K562 (cell line): ENCODE data around the gene GMNN. TPM values are rescaled to one million over a fixed set of nuclear protein-coding genes. Genes with fewer than 3 reads are reported as not detected.

ENCODE experiments used
- ATAC-seq: fragments of 200-7000 bp; cut with Tn5 transposase; 3 replicates; pipeline ENCODE4 v1.9.1; 2020; ENCODE audit warnings: moderate library complexity
- BruUV-seq: library from RNA; stranded (reverse); fragments of 400-500 nt; replicated peaks from 2 replicates; lab custom pipeline; 2021; lab: Mats Ljungman, UMichigan
- CTCF ChIA-PET: fragments of 300-600 bp; formaldehyde crosslinking; extraction: SDS; loops from one replicate; lab custom pipeline; 2021; ENCODE audit warnings: low intra/inter-chr PET ratio; lab: Yijun Ruan, JAX
- POLR2A ChIA-PET: fragments of 300-600, 350-650 bp; sonication (Branson Sonifier 250); formaldehyde crosslinking; extraction: SDS; loops from one replicate; lab custom pipeline; 2021; ENCODE audit warnings: antibody characterized with exemption, inconsistent platforms; lab: Yijun Ruan, JAX
- DNase-seq, 4 experiments: peaks; one replicate each; pipeline versions ENCODE4 v3.0.0 to v3.0.0-alpha.2; 2011 to 2018; ENCODE audit warnings: low spot score in 3 of 4, mixed read lengths in 3 of 4; ENCODE audit errors: extremely low read depth in 1 of 4
- FAIRE-seq: peaks from 2 replicates; lab custom pipeline; 2011; peaks lifted over from hg19 to GRCh38; lab: Jason Lieb, UNC
- H2AFZ ChIP-seq: 2 replicates; pipeline ENCODE4 v1.6.0; 2011; ENCODE audit warnings: low read depth, low read length, control low read depth, inconsistent platforms
- H3K27ac ChIP-seq: fragments of 200-600 bp; 3 replicates; pipeline ENCODE4 v1.8.0; 2011; ENCODE audit warnings: low read depth, mild to moderate bottlenecking, control low read depth, inconsistent platforms, low read length, moderate library complexity, mixed read lengths; ENCODE audit errors: extremely low read depth
- H3K27me3 ChIP-seq, 2 experiments: fragments of 300-600 bp in 1 of 2; 2 replicates in 1 of 2; 3 replicates in 1 of 2; pipeline versions ENCODE4 v1.6.0 to v1.8.0; 2011; ENCODE audit warnings: inconsistent platforms in 2 of 2, low read length in 2 of 2, mild to moderate bottlenecking in 1 of 2, mixed read lengths in 1 of 2, moderate library complexity in 1 of 2; ENCODE audit not compliant: control insufficient read depth in 2 of 2, insufficient read depth in 2 of 2
- H3K36me3 ChIP-seq: fragments of 300-600 bp; 3 replicates; pipeline ENCODE4 v1.8.0; 2011; ENCODE audit warnings: mild to moderate bottlenecking, low read length, inconsistent platforms; ENCODE audit not compliant: control insufficient read depth, insufficient read depth
- H3K4me1 ChIP-seq, 2 experiments: fragments of 200-600 bp in 1 of 2; replicated peaks in 1 of 2; 2 replicates in 1 of 2; 3 replicates in 1 of 2; pipeline versions ENCODE4 v1.5.1 to v1.8.0; 2011; ENCODE audit warnings: inconsistent platforms in 2 of 2, low read length in 2 of 2, mild to moderate bottlenecking in 1 of 2, mixed read lengths in 1 of 2, moderate library complexity in 1 of 2; ENCODE audit not compliant: control insufficient read depth in 2 of 2, insufficient read depth in 2 of 2
- H3K4me2 ChIP-seq: 2 replicates; pipeline ENCODE4 v1.6.1; 2011; ENCODE audit warnings: low read length, control low read depth, inconsistent platforms, mixed read lengths; ENCODE audit not compliant: insufficient read depth
- H3K4me3 ChIP-seq: fragments of 200-600 bp; sonication (generic), shearing (Covaris generic); 2 replicates; pipeline ENCODE4 v1.5.1; 2016; ENCODE audit warnings: control low read depth, inconsistent platforms
- H3K79me2 ChIP-seq: fragments of 200-600 bp; 3 replicates; pipeline ENCODE4 v1.8.0; 2011; ENCODE audit warnings: low read length, inconsistent platforms; ENCODE audit not compliant: control insufficient read depth, insufficient read depth
- H3K9ac ChIP-seq, 2 experiments: 2 replicates each; pipeline versions ENCODE4 v1.6.0 to v1.6.1; 2011; ENCODE audit warnings: low read depth in 2 of 2, low read length in 2 of 2, control low read depth in 1 of 2, inconsistent platforms in 1 of 2, mild to moderate bottlenecking in 1 of 2, mixed read lengths in 1 of 2; ENCODE audit not compliant: insufficient read depth in 1 of 2
- H3K9me1 ChIP-seq: one replicate; pipeline ENCODE4 v1.6.0; 2011; ENCODE audit warnings: inconsistent platforms, mild to moderate bottlenecking, low read length, moderate library complexity; ENCODE audit not compliant: control insufficient read depth, insufficient read depth
- H3K9me3 ChIP-seq: replicated peaks from 2 replicates; pipeline ENCODE4 v1.5.1; 2011; ENCODE audit warnings: low read depth, low read length, inconsistent platforms; ENCODE audit not compliant: control insufficient read depth, insufficient read depth
- H4K20me1 ChIP-seq: replicated peaks from 2 replicates; pipeline ENCODE4 v1.6.1; 2011; ENCODE audit warnings: low read length, inconsistent platforms, mixed read lengths; ENCODE audit not compliant: control insufficient read depth, insufficient read depth
- BCOR ChIP-seq: fragments of 450-650 bp; IDR thresholded peaks from 2 replicates; pipeline ENCODE4 v1.6.1; 2016
- NR2C2 ChIP-seq, 2 experiments: fragments of 200-800 bp in 1 of 2; sonication (Bioruptor generic) in 1 of 2; sonication (generic) in 1 of 2; formaldehyde crosslinking in 1 of 2; IDR thresholded peaks; 2 replicates each; pipeline versions ENCODE4 v1.6.1 to v1.8.0; 2016 to 2022; ENCODE audit warnings: mild to moderate bottlenecking in 1 of 2, missing compliant biosample characterization in 1 of 2, missing genetic modification characterization in 1 of 2, missing genetic modification reagents in 1 of 2
- SMAD4 ChIP-seq: fragments of 250-450 bp; sonication (Bioruptor Pico); conservative IDR thresholded peaks from 2 replicates; pipeline ENCODE4 v1.8.0; 2021; ENCODE audit warnings: inconsistent platforms, mild to moderate bottlenecking, moderate library complexity
- ZBTB8A ChIP-seq: fragments of 450-650 bp; IDR thresholded peaks from 2 replicates; pipeline ENCODE4 v1.6.1; 2018; ENCODE audit warnings: mild to moderate bottlenecking, moderate library complexity; ENCODE audit not compliant: partially characterized antibody
- ZFP1 ChIP-seq: fragments of 450-650 bp; formaldehyde crosslinking; IDR thresholded peaks from 2 replicates; pipeline ENCODE4 v1.4.0; 2020; ENCODE audit warnings: mild to moderate bottlenecking, mixed read lengths
- WGBS: fragments of 100-300 bp; shearing (Covaris generic); methylation state at CpG from one replicate; pipeline ENCODE4 v1.1.6; 2016; ENCODE audit warnings: low coverage, mixed read lengths; ENCODE audit not compliant: insufficient coverage; ENCODE audit errors: missing lambda C conversion rate; 5-methylcytosine and 5-hydroxymethylcytosine counted together
- in situ Hi-C: fragments of 300-500 bp; cut with MboI; formaldehyde crosslinking; loops from 4 replicates; pipeline ENCODE4 v1.15.0; 2018; ENCODE audit warnings: inconsistent platforms, mixed read lengths
- intact Hi-C: fragments of 100-400 bp; cut with micrococcal nuclease; formaldehyde crosslinking; loops from 2 replicates; pipeline ENCODE4 v1.14.2; 2022
- polyA plus RNA-seq, 8 experiments: library from polyadenylated mRNA; depleted of rRNA in 4 of 8; stranded (reverse) in 5 of 8; unstranded in 3 of 8; fragments of >200 nt; fragmentation: Nextera tagmentation in 2 of 8; fragmentation: Illumina TruSeq in 1 of 8; extraction: Ambion mirVana in 2 of 8; extraction: Trizol in 1 of 8; gene quantifications; 2 replicates each; pipeline versions ENCODE4 v1.2.1 to v1.2.3, GENCODE V29; 2011 to 2014; ENCODE audit warnings: inconsistent platforms in 1 of 8, missing spikeins in 1 of 8
- total RNA-seq, 7 experiments: library from RNA; depleted of rRNA in 6 of 7; stranded (reverse); fragments of >200 nt in 6 of 7; fragmentation: Illumina TruSeq in 2 of 7; extraction: Trizol in 2 of 7; gene quantifications; 2 replicates each; pipeline versions ENCODE4 v1.2.1 to v1.2.3, GENCODE V29; 2011 to 2021; ENCODE audit warnings: low replicate concordance in 1 of 7
- TF ChIP-seq, protein P1 (sequence below): sonication (generic); formaldehyde crosslinking; IDR thresholded peaks from 2 replicates; pipeline ENCODE4 v1.8.0; 2023; ENCODE audit warnings: mild to moderate bottlenecking, missing genetic modification reagents

The GMNN gene
- total and polyA plus RNA-seq, 9 of the 15 experiments (the other 6 are each of a cell fraction or from before 2014, with no cell fraction given) = 144 to 370 (median 210) TPM

DNA sequence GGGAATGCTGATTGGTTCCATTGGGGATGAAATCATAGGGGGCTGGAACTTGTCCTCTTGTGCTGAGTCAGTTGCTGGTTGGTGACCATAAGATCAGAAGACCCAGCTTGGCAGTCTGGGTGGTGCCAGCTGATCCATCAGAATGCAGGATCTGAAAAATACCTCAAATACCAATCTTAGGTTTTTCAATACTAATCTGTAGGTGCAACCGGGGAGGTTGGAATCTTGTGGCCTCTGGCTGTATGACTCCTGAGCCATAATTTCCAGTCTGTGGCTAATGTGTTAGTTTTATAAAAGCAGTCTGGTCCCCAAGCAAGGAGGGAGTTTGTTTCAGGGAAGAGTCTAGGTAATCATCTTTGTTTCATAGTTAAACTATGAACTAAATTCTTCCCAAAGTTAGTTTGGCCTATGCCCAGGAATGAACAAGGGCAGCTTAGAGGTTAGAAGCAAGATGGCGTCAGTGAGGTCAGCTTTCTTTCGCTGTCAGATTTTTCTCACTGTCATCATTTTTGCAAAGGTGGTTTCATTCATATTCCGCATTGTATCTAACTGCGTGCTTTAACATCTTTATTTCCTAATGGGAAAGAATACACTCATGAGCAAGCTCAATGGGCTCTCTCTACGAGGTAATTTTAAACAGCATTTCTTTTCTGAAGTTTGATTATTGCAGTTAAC is 22.0 kb downstream of the GMNN start (continued):
- no peak for TF ChIP-seq SMAD4 (CRISPR knock-in tag)

DNA sequence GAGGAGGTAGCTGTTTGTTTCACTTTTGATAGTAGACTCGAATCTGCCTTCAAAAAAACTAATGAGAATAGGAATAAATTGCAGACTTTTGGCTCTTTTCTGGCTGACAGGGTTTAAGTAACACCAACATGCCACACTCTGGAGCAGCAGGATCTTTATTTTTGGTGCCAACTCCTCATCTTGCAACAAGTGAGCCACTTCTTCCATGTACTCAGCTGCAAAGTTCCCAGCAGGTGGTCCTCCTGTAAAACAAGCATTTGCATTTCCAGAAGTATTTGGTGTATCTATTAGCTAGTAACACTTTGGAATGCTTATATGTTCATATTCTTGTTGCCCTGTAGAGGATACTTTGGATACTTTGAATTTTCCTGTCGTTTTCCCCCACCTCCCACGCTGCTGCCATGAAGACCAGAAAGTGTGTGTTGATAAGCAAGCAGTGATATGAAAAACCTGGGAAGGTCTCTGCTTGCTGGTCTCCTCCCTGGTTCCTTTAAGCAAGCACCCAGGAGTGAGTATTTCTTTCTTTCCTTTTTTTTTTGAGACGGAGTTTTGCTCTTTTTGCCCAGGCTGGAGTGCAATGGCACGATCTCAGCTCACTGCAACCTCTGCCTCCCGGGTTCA is 23.0 kb downstream of the GMNN start:
- H3K27me3 ChIP-seq = peaks cover 0 to under 1% of the 10 kb centered on the region in 2 experiments; a peak in 1 of 5 replicates
- no peak overlapping the region for H3K9ac ChIP-seq
- H3K4me2 ChIP-seq = no peak overlapping the region
- TF ChIP-seq ZFP1 (no peak), BCOR (no peak), ZBTB8A (no peak), NR2C2 (CRISPR knock-in tag; IDR thresholded peaks at IDR 0.05) (no peak), NR2C2 (tag; IDR thresholded peaks at IDR 0.05) (no peak)
- TF ChIP-seq, protein P1, sequence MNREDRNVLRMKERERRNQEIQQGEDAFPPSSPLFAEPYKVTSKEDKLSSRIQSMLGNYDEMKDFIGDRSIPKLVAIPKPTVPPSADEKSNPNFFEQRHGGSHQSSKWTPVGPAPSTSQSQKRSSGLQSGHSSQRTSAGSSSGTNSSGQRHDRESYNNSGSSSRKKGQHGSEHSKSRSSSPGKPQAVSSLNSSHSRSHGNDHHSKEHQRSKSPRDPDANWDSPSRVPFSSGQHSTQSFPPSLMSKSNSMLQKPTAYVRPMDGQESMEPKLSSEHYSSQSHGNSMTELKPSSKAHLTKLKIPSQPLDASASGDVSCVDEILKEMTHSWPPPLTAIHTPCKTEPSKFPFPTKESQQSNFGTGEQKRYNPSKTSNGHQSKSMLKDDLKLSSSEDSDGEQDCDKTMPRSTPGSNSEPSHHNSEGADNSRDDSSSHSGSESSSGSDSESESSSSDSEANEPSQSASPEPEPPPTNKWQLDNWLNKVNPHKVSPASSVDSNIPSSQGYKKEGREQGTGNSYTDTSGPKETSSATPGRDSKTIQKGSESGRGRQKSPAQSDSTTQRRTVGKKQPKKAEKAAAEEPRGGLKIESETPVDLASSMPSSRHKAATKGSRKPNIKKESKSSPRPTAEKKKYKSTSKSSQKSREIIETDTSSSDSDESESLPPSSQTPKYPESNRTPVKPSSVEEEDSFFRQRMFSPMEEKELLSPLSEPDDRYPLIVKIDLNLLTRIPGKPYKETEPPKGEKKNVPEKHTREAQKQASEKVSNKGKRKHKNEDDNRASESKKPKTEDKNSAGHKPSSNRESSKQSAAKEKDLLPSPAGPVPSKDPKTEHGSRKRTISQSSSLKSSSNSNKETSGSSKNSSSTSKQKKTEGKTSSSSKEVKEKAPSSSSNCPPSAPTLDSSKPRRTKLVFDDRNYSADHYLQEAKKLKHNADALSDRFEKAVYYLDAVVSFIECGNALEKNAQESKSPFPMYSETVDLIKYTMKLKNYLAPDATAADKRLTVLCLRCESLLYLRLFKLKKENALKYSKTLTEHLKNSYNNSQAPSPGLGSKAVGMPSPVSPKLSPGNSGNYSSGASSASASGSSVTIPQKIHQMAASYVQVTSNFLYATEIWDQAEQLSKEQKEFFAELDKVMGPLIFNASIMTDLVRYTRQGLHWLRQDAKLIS (CRISPR knock-in tag) = no peak
- TF ChIP-seq, all 486 proteins: peak for 0
- H2AFZ ChIP-seq = no peak overlapping the region; the same call in 1 of the 2 replicates
- no peaks in the 10 kb centered on the region for H3K79me2 ChIP-seq
- POLR2A ChIA-PET = interaction anchor here (1.2 to 2.5 kb wide), 4 partner anchors 7 to 22 kb away, joined by 3 to 12 read pairs (median 5); partner anchors contain the start of gene GMNN
- H3K9me3 ChIP-seq = no peaks in the 10 kb centered on the region
- DNase-seq (no peak), FAIRE-seq (no peak), ATAC-seq (no peak)
- no peak overlapping the region for H3K27ac ChIP-seq
- peaks cover 3 to 6% of the 10 kb centered on the region in 2 experiments; a peak in 2 of 5 replicates for H3K4me1 ChIP-seq
- intact Hi-C loops (no loop called here), in situ Hi-C loops (no loop called here)
- no peak overlapping the region for H3K4me3 ChIP-seq
- H3K9me1 ChIP-seq = no peaks in the 10 kb centered on the region
- BruUV-seq = no TSS peak
- H3K36me3 ChIP-seq = no peaks in the 10 kb centered on the region
- CTCF ChIA-PET = no interaction called here
- no peaks in the 10 kb centered on the region for H4K20me1 ChIP-seq
- 14% methylated on average over 6 of the region's 6 CpGs for WGBS
